Stomach (tissue), 9 donors: ENCODE data around the gene ZBTB1. TPM values are rescaled to one million over a fixed set of nuclear protein-coding genes. Genes with fewer than 3 reads are reported as not detected.

Source experiments
- DNase-seq, 2 donors: peaks; one replicate each; pipeline versions ENCODE4 v3.0.0 to v3.0.0-alpha.2; 2013 to 2019
- H3K27ac ChIP-seq, 5 donors: fragments of 200-600 bp in 4 of 5; sonication (generic) in 4 of 5; one replicate each; pipeline ENCODE4 v1.5.1; 2013 to 2019; ENCODE audit warnings: mild to moderate bottlenecking in 1 of 5, moderate library complexity in 1 of 5
- H3K27me3 ChIP-seq, 3 donors: fragments of 200-600 bp; sonication (generic); one replicate each; pipeline ENCODE4 v1.5.1; 2017 to 2019; ENCODE audit warnings: mixed run types in 1 of 3
- H3K36me3 ChIP-seq, 4 donors: fragments of 200-600 bp; sonication (generic); 1 replicate in 3 of 4; 2 replicates in 1 of 4; pipeline ENCODE4 v1.5.1; 2016 to 2019
- H3K4me1 ChIP-seq, 4 donors: fragments of 200-600 bp; sonication (generic); one replicate each; pipeline ENCODE4 v1.5.1; 2016 to 2019
- H3K4me3 ChIP-seq, 4 donors: fragments of 200-600 bp; sonication (generic) in 3 of 4; one replicate each; pipeline ENCODE4 v1.5.1; 2016 to 2019; ENCODE audit warnings: mild to moderate bottlenecking in 1 of 4
- H3K9me3 ChIP-seq, 4 donors: fragments of 200-600 bp; sonication (generic); one replicate each; pipeline ENCODE4 v1.5.1; 2016 to 2019
- CTCF ChIP-seq, 7 experiments: fragments of 450-650 bp in 4 of 7; fragments of 200-600 bp in 3 of 7; sonication (generic) in 3 of 7; IDR thresholded peaks; one replicate each; pipeline ENCODE4 v1.5.1; 2016 to 2019; ENCODE audit warnings: antibody characterized with exemption in 7 of 7, control low read depth in 2 of 7, mild to moderate bottlenecking in 1 of 7
- EP300 ChIP-seq: sonication (generic); formaldehyde crosslinking; IDR thresholded peaks from one replicate; pipeline ENCODE4 v1.6.1; 2017; ENCODE audit warnings: antibody characterized with exemption
- POLR2A ChIP-seq, 4 donors: fragments of 450-650 bp; IDR thresholded peaks; one replicate each; pipeline ENCODE4 v1.6.1; 2016; ENCODE audit warnings: antibody characterized with exemption in 4 of 4, control low read depth in 2 of 4, mild to moderate bottlenecking in 1 of 4, moderate library complexity in 1 of 4
- POLR2AphosphoS5 ChIP-seq, 3 donors: sonication (generic); formaldehyde crosslinking; IDR thresholded peaks; one replicate each; pipeline ENCODE4 v1.6.1; 2016; ENCODE audit warnings: antibody characterized with exemption in 3 of 3
- WGBS, 5 donors: extraction: QIAGEN DNeasy Blood & Tissue Kit in 3 of 5; methylation state at CpG; one replicate each; pipeline versions ENCODE4 v1.1.5 to v1.1.7; 2013 to 2018; 5-methylcytosine and 5-hydroxymethylcytosine counted together
- intact Hi-C: fragments of 100-400 bp; cut with DNase I; formaldehyde crosslinking; loops from one replicate; pipeline ENCODE4 v1.15.1; 2023; ENCODE audit warnings: low total_unique reads
- polyA plus RNA-seq, 3 donors: library from polyadenylated mRNA; stranded (reverse); fragments of 200-250 nt; gene quantifications; one replicate each; pipeline ENCODE4 v1.2.3, GENCODE V29; 2013
- total RNA-seq, 5 donors: library from RNA; depleted of rRNA; stranded (reverse); fragments of >200 nt; gene quantifications; one replicate each; pipeline versions ENCODE4 v1.1.0 to v1.2.3, GENCODE V29; 2014 to 2016
- donor health status: healthy with polysubstance abuse.
- donor health status: Bipolar disorder and iron deficiency.
- donor health status: healthy.

The ZBTB1 gene
- total and polyA plus RNA-seq, 8 donors = 9.8 to 137 (median 37.4) TPM

DNA sequence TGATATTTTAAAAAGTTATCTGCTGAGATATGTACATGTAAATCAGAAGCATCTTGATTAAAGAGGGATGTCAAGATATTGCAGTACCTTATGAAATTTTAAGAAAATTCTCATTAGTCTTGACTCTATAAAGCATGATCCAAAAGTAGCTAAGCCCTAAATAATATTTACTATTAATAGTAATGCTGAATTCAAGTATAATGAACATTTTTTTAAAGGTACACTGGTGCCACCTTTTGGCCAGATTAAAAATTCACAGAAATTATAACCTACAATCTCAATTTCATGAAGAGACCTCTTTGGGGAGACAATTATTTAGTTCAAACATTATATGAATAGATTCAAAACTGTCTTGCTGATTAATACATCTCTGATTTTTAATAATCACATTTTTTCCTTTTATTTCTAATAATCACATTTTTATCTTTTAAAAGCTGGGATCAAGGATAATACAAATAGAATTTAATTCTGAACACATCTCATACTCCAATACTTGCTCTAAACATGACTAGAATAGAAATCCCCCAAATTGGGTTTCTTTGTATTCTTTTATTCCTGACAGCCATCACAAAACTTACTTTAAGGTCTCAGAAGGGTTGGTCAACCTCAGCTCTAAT is 25.8 kb upstream of the ZBTB1 start:
- H3K36me3 ChIP-seq = peaks cover 0 to 25% (median 11%) of the 10 kb centered on the region in 4 donors
- peak in 1 of 2 donors; percentile 56 for DNase-seq
- TF ChIP-seq POLR2A (IDR thresholded peaks at IDR 0.05) (no peak), POLR2AphosphoS5 (IDR thresholded peaks at IDR 0.05) (no peak), CTCF (IDR thresholded peaks at IDR 0.05) (peak in 2 of 7 experiments; percentile 20 to 47), EP300 (no peak)
- no peak overlapping the region for H3K27ac ChIP-seq
- no peaks in the 10 kb centered on the region for H3K27me3 ChIP-seq
- no peaks in the 10 kb centered on the region for H3K4me1 ChIP-seq
- intact Hi-C loops = no loop called here
- H3K4me3 ChIP-seq = no peak overlapping the region
- H3K9me3 ChIP-seq = no peaks in the 10 kb centered on the region

GRCh38 chr14:64488590-64489099 is 15.9 kb upstream of the ZBTB1 start:
- intact Hi-C loops = no loop called here
- Histone ChIP-seq H3K4me1 (no peaks in the 10 kb centered on the region), H3K9me3 (no peaks in the 10 kb centered on the region), H3K27ac (no peak overlapping the region), H3K36me3 (peaks cover 12 to 68% (median 63%) of the 10 kb centered on the region in 4 donors), H3K27me3 (no peaks in the 10 kb centered on the region), H3K4me3 (no peak overlapping the region)
- TF ChIP-seq POLR2A (IDR thresholded peaks at IDR 0.05) = no peak
- no peak for TF ChIP-seq EP300
- no peak for TF ChIP-seq POLR2AphosphoS5 (IDR thresholded peaks at IDR 0.05)
- no peak for TF ChIP-seq CTCF (IDR thresholded peaks at IDR 0.05)
- DNase-seq = no peak
- WGBS, 5 donors = 78 to 95% (median 87%) methylated on average over 5 of the region's 5 CpGs

DNA sequence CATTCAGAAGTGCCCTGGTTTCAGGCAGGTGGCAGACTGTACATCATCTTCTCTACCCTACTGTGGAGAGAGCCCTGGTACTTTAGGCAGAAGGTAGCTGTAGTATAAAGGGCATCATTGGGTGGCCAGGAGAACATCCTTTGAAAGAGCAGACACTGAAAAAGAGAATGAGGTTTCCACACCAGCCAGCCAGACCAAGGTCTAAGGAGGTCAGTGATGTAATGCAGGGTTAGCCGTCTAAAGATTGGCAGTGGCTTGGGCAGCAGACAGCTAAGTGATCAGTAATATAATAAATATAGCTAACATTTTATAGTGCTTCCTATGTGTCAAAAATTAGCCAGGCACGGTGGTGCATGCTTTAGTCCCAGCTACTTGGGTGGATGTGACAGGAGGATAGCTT is 12.9 kb upstream of the ZBTB1 start:
- TF ChIP-seq POLR2A (IDR thresholded peaks at IDR 0.05) (no peak), EP300 (no peak), CTCF (IDR thresholded peaks at IDR 0.05) (no peak), POLR2AphosphoS5 (IDR thresholded peaks at IDR 0.05) (no peak)
- Histone ChIP-seq H3K9me3 (no peaks in the 10 kb centered on the region), H3K27ac (no peak overlapping the region), H3K4me1 (no peaks in the 10 kb centered on the region), H3K36me3 (peaks cover 4 to 62% (median 54%) of the 10 kb centered on the region in 4 donors), H3K27me3 (no peaks in the 10 kb centered on the region), H3K4me3 (no peak overlapping the region)
- DNase-seq = no peak
- WGBS, 5 donors = 85 to 93% (median 91%) methylated on average over 2 of the region's 2 CpGs
- intact Hi-C loops = no loop called here

DNA sequence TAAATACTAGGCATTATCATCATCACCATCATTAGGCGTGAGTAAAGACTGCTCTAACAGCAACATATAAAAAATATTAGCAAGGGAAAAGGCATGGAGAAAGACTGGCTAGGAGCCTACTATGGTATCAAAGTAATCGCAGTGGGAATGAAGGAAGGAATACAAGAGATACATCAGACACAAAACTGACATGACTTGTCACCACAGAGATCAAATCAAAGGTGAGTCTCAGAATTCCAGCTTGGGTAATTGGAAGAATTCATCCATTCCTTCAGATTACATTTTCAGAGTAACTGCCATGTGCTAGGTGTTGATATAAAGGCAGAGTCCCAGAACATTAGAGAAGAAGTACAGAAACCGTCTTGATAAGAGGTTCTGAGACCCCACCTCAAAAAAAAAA is 11.1 kb upstream of the ZBTB1 start:
- intact Hi-C loops = no loop called here
- H3K9me3 ChIP-seq = no peaks in the 10 kb centered on the region
- no peak overlapping the region for H3K4me3 ChIP-seq
- 88 to 92% (median 90%) methylated on average over 3 of the region's 3 CpGs for WGBS, 5 donors
- no peak overlapping the region for H3K27ac ChIP-seq
- no peak for TF ChIP-seq EP300
- TF ChIP-seq CTCF (IDR thresholded peaks at IDR 0.05) = no peak
- no peak for TF ChIP-seq POLR2AphosphoS5 (IDR thresholded peaks at IDR 0.05)
- no peak for TF ChIP-seq POLR2A (IDR thresholded peaks at IDR 0.05)
- H3K36me3 ChIP-seq = peaks cover 0 to 43% (median 39%) of the 10 kb centered on the region in 4 donors
- no peak for DNase-seq
- no peaks in the 10 kb centered on the region for H3K27me3 ChIP-seq
- peaks cover 0 to 10% (median 0%) of the 10 kb centered on the region in 4 donors for H3K4me1 ChIP-seq
